SK-N-SH treated with all-trans-retinoic acid at 6 μM for 48 hours (cell line): ENCODE measurements around the gene TMEM11.

Experiments
- GLIS3 ChIP-seq: fragments of 250-450 bp; sonication (Bioruptor Pico); IDR thresholded peaks from 2 replicates; pipeline ENCODE4 v1.5.0; 2020; ENCODE audit warnings: mild to moderate bottlenecking, moderate library complexity
- RARB ChIP-seq: fragments of 250-450 bp; sonication (Bioruptor Pico); IDR thresholded peaks from 2 replicates; pipeline ENCODE4 v1.8.0; 2021; ENCODE audit warnings: mild to moderate bottlenecking, moderate library complexity

DNA sequence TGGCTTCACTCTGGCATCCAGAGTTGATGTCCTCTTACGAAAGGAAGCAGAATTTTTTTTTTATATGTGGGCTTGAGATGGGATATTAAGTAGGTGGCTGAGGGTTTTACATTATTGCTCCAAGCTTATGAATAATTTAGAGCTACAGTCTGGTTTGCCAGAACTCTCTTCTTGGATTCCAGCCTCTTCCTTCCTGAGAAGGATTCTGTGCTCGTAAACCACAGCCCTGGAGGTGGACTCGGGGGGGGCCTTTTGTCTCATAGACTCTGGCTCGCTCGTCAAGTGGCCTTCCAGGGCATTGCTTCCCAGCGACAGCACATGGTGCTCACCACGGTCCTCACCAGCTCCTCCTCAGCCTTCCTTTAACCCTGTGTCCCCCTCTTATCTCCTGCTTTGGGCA is 43.2 kb downstream of the TMEM11 start:
- TF ChIP-seq RARB (CRISPR knock-in tag): no peak
- TF ChIP-seq GLIS3: no peak
